Measurements from ENCODE around the gene THBS2.

DNA sequence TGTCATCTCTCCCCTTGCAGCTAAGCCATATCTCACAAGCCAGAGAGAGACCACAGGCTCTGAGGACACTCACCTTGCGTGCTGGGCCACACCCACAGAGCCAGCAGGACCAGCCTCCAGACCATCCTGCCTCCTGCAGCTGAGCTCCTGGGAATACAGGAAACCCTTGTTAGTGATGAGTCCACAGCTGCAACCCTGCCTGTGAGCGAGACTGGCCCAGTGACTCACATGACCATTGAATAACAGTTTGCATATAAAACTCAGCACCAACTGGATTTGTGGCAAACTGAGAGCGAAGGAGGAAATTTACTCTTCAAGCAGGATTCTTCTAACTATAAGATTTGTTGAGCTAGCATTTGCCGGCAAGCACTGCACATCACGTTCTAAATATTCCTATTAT, 3.0 kb downstream of the THBS2 start:
- TF ChIP-seq, protein P1, sequence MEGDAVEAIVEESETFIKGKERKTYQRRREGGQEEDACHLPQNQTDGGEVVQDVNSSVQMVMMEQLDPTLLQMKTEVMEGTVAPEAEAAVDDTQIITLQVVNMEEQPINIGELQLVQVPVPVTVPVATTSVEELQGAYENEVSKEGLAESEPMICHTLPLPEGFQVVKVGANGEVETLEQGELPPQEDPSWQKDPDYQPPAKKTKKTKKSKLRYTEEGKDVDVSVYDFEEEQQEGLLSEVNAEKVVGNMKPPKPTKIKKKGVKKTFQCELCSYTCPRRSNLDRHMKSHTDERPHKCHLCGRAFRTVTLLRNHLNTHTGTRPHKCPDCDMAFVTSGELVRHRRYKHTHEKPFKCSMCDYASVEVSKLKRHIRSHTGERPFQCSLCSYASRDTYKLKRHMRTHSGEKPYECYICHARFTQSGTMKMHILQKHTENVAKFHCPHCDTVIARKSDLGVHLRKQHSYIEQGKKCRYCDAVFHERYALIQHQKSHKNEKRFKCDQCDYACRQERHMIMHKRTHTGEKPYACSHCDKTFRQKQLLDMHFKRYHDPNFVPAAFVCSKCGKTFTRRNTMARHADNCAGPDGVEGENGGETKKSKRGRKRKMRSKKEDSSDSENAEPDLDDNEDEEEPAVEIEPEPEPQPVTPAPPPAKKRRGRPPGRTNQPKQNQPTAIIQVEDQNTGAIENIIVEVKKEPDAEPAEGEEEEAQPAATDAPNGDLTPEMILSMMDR (IDR thresholded peaks at IDR 0.05; ENCODE audit: extremely low read depth in 1 of 2, insufficient read depth in 1 of 2, low read depth in 1 of 2, low read length in 2 of 2): no peak
- no peak for TF ChIP-seq JUN (IDR thresholded peaks at IDR 0.05; ENCODE audit: borderline replicate concordance, insufficient read depth, insufficient read length, low read depth)
- TF ChIP-seq POLR2A (IDR thresholded peaks at IDR 0.05; ENCODE audit: low read depth, low read length): no peak
- TF ChIP-seq POLR2AphosphoS5 (IDR thresholded peaks at IDR 0.05; ENCODE audit: insufficient read depth, low read depth, low read length): no peak
- TF ChIP-seq EZH2 (IDR thresholded peaks at IDR 0.05; ENCODE audit: borderline replicate concordance, low read depth, low read length, severe bottlenecking): no peak
- TF ChIP-seq, protein P2, sequence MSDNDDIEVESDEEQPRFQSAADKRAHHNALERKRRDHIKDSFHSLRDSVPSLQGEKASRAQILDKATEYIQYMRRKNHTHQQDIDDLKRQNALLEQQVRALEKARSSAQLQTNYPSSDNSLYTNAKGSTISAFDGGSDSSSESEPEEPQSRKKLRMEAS (IDR thresholded peaks at IDR 0.05; ENCODE audit: insufficient read depth, insufficient read length): no peak
- no peak for TF ChIP-seq FOS (IDR thresholded peaks at IDR 0.05; ENCODE audit: borderline replicate concordance, insufficient read depth, low read length)
- TF ChIP-seq MYC (IDR thresholded peaks at IDR 0.05; ENCODE audit: low read depth, low read length): no peak
